ENCODE results near the gene RAPGEF1.

RAPGEF1 gene

GRCh38 chr9:131641618-131642495, 98.0 kb downstream of the RAPGEF1 start:
- no peak for DNase-seq

- DNase-seq: no peak
Observed at GRCh38 chr9:131640438-131641137, 99.3 kb downstream of the RAPGEF1 start.

- DNase-seq: no peak
Observed at GRCh38 chr9:131639769-131640437, 100.0 kb downstream of the RAPGEF1 start.

GRCh38 chr9:131636593-131636992, 103.3 kb downstream of the RAPGEF1 start:
- no peak for DNase-seq

GRCh38 chr9:131635892-131636291, 104.0 kb downstream of the RAPGEF1 start:
- no peak for DNase-seq

- no peak for DNase-seq
Observed at GRCh38 chr9:131635285-131635684, 104.6 kb downstream of the RAPGEF1 start.

- DNase-seq: no peak
Observed at GRCh38 chr9:131633491-131634031, 106.3 kb downstream of the RAPGEF1 start.

GRCh38 chr9:131631306-131631705, 108.6 kb downstream of the RAPGEF1 start:
- DNase-seq: no peak

GRCh38 chr9:131630205-131630831, 109.6 kb downstream of the RAPGEF1 start:
- no peak for DNase-seq

GRCh38 chr9:131629825-131630204, 110.1 kb downstream of the RAPGEF1 start:
- no peak for DNase-seq

GRCh38 chr9:131629226-131629500, 110.7 kb downstream of the RAPGEF1 start:
- DNase-seq: no peak

GRCh38 chr9:131628459-131629225, 111.2 kb downstream of the RAPGEF1 start:
- DNase-seq: no peak

- DNase-seq: peak; percentile 21 to 47
Observed at GRCh38 chr9:131627648-131628458, 112.0 kb downstream of the RAPGEF1 start.

GRCh38 chr9:131627326-131627647, 112.6 kb downstream of the RAPGEF1 start:
- DNase-seq: no peak

GRCh38 chr9:131625790-131626670, 113.8 kb downstream of the RAPGEF1 start:
- no peak for DNase-seq

GRCh38 chr9:131625508-131625787, 114.4 kb downstream of the RAPGEF1 start:
- DNase-seq: no peak

GRCh38 chr9:131624636-131625507, 115.0 kb downstream of the RAPGEF1 start:
- DNase-seq: no peak

- DNase-seq: no peak
Observed at GRCh38 chr9:131623655-131624330, 116.1 kb downstream of the RAPGEF1 start.

GRCh38 chr9:131622523-131622922, 117.4 kb downstream of the RAPGEF1 start:
- DNase-seq: no peak

Data from NCI-H187 (cell line).